AG04450 (cell line): Measurements from ENCODE around the gene FASN. TPM values are rescaled to one million over a fixed set of nuclear protein-coding genes. Genes with fewer than 3 reads are reported as not detected.

ENCODE experiments used
- CTCF ChIA-PET: fragments of 300-600, 350-600 bp; formaldehyde crosslinking; extraction: SDS; loops from one replicate; lab custom pipeline; 2022; ENCODE audit warnings: antibody characterized with exemption, inconsistent platforms; lab: Charles Lee
- POLR2A ChIA-PET: fragments of 350-600 bp; formaldehyde crosslinking; extraction: SDS; loops from one replicate; lab custom pipeline; 2021; ENCODE audit warnings: antibody characterized with exemption, inconsistent platforms; lab: Yijun Ruan, JAX
- DNase-seq: peaks from one replicate; pipeline ENCODE4 v3.0.0-alpha.2; 2011; ENCODE audit warnings: low read depth, low spot score
- H3K27ac ChIP-seq: one replicate; pipeline ENCODE4 v1.5.1; 2012; ENCODE audit warnings: low read depth, low read length, control low read depth
- H3K27me3 ChIP-seq: one replicate; pipeline ENCODE4 v1.6.0; 2012; ENCODE audit warnings: low read length; ENCODE audit not compliant: control insufficient read depth, insufficient read depth
- H3K4me3 ChIP-seq: 2 replicates; pipeline ENCODE4 v1.5.1; 2011; ENCODE audit warnings: mild to moderate bottlenecking, low read depth, low read length, control low read depth
- H3K9me3 ChIP-seq: 2 replicates; pipeline ENCODE4 v1.5.1; 2012; ENCODE audit warnings: low read length; ENCODE audit not compliant: control insufficient read depth, insufficient read depth
- CTCF ChIP-seq: IDR thresholded peaks from 2 replicates; pipeline ENCODE4 v1.5.1; 2011; ENCODE audit warnings: low read depth, low read length, control low read depth, inconsistent platforms
- polyA plus RNA-seq: library from polyadenylated mRNA; depleted of rRNA; stranded (reverse); fragments of >200 nt; gene quantifications from 2 replicates; pipeline ENCODE4 v1.2.3, GENCODE V29; 2011

FASN gene
- polyA plus RNA-seq, 1 experiment = 6.2 TPM

- no peak overlapping the region for H3K27ac ChIP-seq
- DNase-seq = no peak
- CTCF ChIA-PET = no interaction called here
These were observed 23.9 kb upstream of the FASN start for GRCh38 chr17:82121660-82122629.

GRCh38 chr17:82121246-82121645 lies 23.2 kb upstream of the FASN start:
- DNase-seq = no peak
- H3K4me3 ChIP-seq = no peak overlapping the region
- ChIA-PET CTCF (no interaction called here), POLR2A (no interaction called here)
- no peak for TF ChIP-seq CTCF
- H3K27ac ChIP-seq = no peak overlapping the region
- H3K9me3 ChIP-seq = no peaks in the 10 kb centered on the region
- H3K27me3 ChIP-seq = no peaks in the 10 kb centered on the region

More at GRCh38 chr17:82121660-82122629, 23.9 kb upstream of the FASN start:
- POLR2A ChIA-PET = no interaction called here
- no peak for TF ChIP-seq CTCF
- H3K4me3 ChIP-seq = no peak overlapping the region
- peaks cover 2% of the 10 kb centered on the region; the same call in 1 of the 2 replicates for H3K9me3 ChIP-seq
- no peaks in the 10 kb centered on the region for H3K27me3 ChIP-seq

- ChIA-PET POLR2A (interaction anchor here (0.7 to 1.1 kb wide), 2 partner anchors 21 to 172 kb away, joined by 4 to 9 read pairs; no protein-coding TSS in a partner anchor), CTCF (no interaction called here)
- H3K27me3 ChIP-seq = no peaks in the 10 kb centered on the region
- no peaks in the 10 kb centered on the region for H3K9me3 ChIP-seq
- H3K4me3 ChIP-seq = no peak overlapping the region
- no peak for DNase-seq
- no peak overlapping the region for H3K27ac ChIP-seq
- TF ChIP-seq CTCF = no peak
These were observed 22.1 kb upstream of the FASN start for GRCh38 chr17:82120148-82120547.

- no peak for TF ChIP-seq CTCF
- Histone ChIP-seq H3K27ac (no peak overlapping the region), H3K27me3 (no peaks in the 10 kb centered on the region), H3K9me3 (no peaks in the 10 kb centered on the region), H3K4me3 (no peak overlapping the region)
- CTCF ChIA-PET = no interaction called here
- DNase-seq = no peak
- POLR2A ChIA-PET = interaction anchor here (0.7 kb wide), 1 partner anchor 10 kb away, joined by 3 read pairs; no protein-coding TSS in a partner anchor
These were observed 20.9 kb upstream of the FASN start for GRCh38 chr17:82118815-82119380.
